ENCODE measurements around the gene TOMM5.

- TF ChIP-seq CTCF (IDR thresholded peaks at IDR 0.05) (no peak), POLR2A (IDR thresholded peaks at IDR 0.05) (no peak)
Measured at GRCh38 chr9:37620396-37620795, 28.0 kb upstream of the TOMM5 start.

All from suprapubic skin (tissue), 3 donors.